PC-3 (cell line): ENCODE measurements around the gene CYFIP2. TPM values are rescaled to one million over a fixed set of nuclear protein-coding genes. Genes with fewer than 3 reads are reported as not detected.

Source experiments
- ATAC-seq: fragments of 200-7000 bp; cut with Tn5 transposase; 2 replicates; pipeline ENCODE4 v1.9.1; 2020; ENCODE audit warnings: mild to moderate bottlenecking, moderate library complexity
- BruUV-seq: library from RNA; stranded (reverse); fragments of 400-500 nt; replicated peaks from 2 replicates; lab custom pipeline; 2021; lab: Mats Ljungman, UMichigan
- CTCF ChIA-PET: fragments of 300-600 bp; sonication (Branson Sonifier 250); formaldehyde crosslinking; loops from one replicate; lab custom pipeline; 2022; ENCODE audit warnings: antibody characterized with exemption; lab: Charles Lee
- POLR2A ChIA-PET: fragments of 300-600 bp; sonication (Branson Sonifier 250); formaldehyde crosslinking; loops from one replicate; lab custom pipeline; 2022; ENCODE audit warnings: antibody characterized with exemption; ENCODE audit not compliant: unreplicated experiment; lab: Charles Lee
- DNase-seq: peaks from one replicate; pipeline ENCODE4 v3.0.0-alpha.2; 2015
- H2AFZ ChIP-seq: fragments of 300-600 bp; sonication (generic); 2 replicates; pipeline ENCODE4 v1.6.0; 2016; ENCODE audit warnings: antibody characterized with exemption, low read length
- H3F3A ChIP-seq: fragments of 300-600 bp; sonication (generic); one replicate; pipeline ENCODE4 v1.6.0; 2017; ENCODE audit warnings: antibody characterized with exemption, low read length, control low read depth, mild to moderate bottlenecking; ENCODE audit not compliant: unreplicated experiment
- H3K27ac ChIP-seq: fragments of 300-600 bp; sonication (generic); 2 replicates; pipeline ENCODE4 v1.5.1; 2016; ENCODE audit warnings: mild to moderate bottlenecking, low read length
- H3K27me3 ChIP-seq: fragments of 300-600 bp; sonication (generic); 2 replicates; pipeline ENCODE4 v1.6.1; 2016; ENCODE audit warnings: low read length, mixed read lengths
- H3K36me3 ChIP-seq: fragments of 300-600 bp; sonication (generic); 2 replicates; pipeline ENCODE4 v1.6.1; 2016; ENCODE audit warnings: low read depth, mixed run types, low read length, mixed read lengths
- H3K4me1 ChIP-seq: fragments of 300-600 bp; sonication (generic); 2 replicates; pipeline ENCODE4 v1.5.1; 2016; ENCODE audit warnings: low read length; ENCODE audit not compliant: insufficient read depth
- H3K4me2 ChIP-seq: fragments of 300-600 bp; sonication (generic); 2 replicates; pipeline ENCODE4 v1.6.0; 2016; ENCODE audit warnings: low read length
- H3K4me3 ChIP-seq: fragments of 300-600 bp; sonication (generic); 2 replicates; pipeline ENCODE4 v1.5.1; 2016; ENCODE audit warnings: mild to moderate bottlenecking, low read length, mixed read lengths
- H3K79me2 ChIP-seq: fragments of 300-600 bp; sonication (generic); 2 replicates; pipeline ENCODE4 v1.6.1; 2017; ENCODE audit warnings: low read length, mixed read lengths
- H3K9ac ChIP-seq: fragments of 300-600 bp; sonication (generic); 2 replicates; pipeline ENCODE4 v1.6.0; 2016; ENCODE audit warnings: mild to moderate bottlenecking, low read length
- H3K9me2 ChIP-seq: fragments of 300-600 bp; sonication (generic); replicated peaks from 2 replicates; pipeline ENCODE4 v1.6.1; 2016; ENCODE audit warnings: mixed run types, low read length, mixed read lengths
- H3K9me3 ChIP-seq: fragments of 300-600 bp; sonication (generic); 2 replicates; pipeline ENCODE4 v1.6.1; 2016; ENCODE audit warnings: low read length, mixed read lengths
- H4K20me1 ChIP-seq: fragments of 300-600 bp; sonication (generic); 2 replicates; pipeline ENCODE4 v1.6.1; 2016; ENCODE audit warnings: low read length, mixed read lengths
- CTCF ChIP-seq: fragments of 300-600 bp; sonication (generic); conservative IDR thresholded peaks from 2 replicates; pipeline ENCODE4 v1.5.1; 2017; ENCODE audit warnings: antibody characterized with exemption, low read depth, mild to moderate bottlenecking, low read length
- EZH2 ChIP-seq: fragments of 300-600 bp; sonication (generic); IDR thresholded peaks from one replicate; pipeline ENCODE4 v1.6.1; 2017; ENCODE audit warnings: antibody characterized with exemption, mild to moderate bottlenecking, low read length; ENCODE audit not compliant: unreplicated experiment
- EZH2phosphoT487 ChIP-seq: fragments of 300-600 bp; sonication (generic); IDR thresholded peaks from 2 replicates; pipeline ENCODE4 v1.6.1; 2018; ENCODE audit warnings: mild to moderate bottlenecking, antibody characterized with exemption, low read length, borderline replicate concordance
- intact Hi-C: fragments of 100-400 bp; cut with micrococcal nuclease; formaldehyde crosslinking; loops from 2 replicates; pipeline ENCODE4 v1.9.0; 2023
- total RNA-seq: library from RNA; depleted of rRNA; stranded (reverse); fragments of >200 nt; gene quantifications from 2 replicates; pipeline ENCODE4 v1.2.3, GENCODE V29; 2014

Gene CYFIP2
- total RNA-seq, 1 experiment from 2014 or later = 36.0 TPM

- H3K4me1 ChIP-seq = no peaks in the 10 kb centered on the region
- no peaks in the 10 kb centered on the region for H3F3A ChIP-seq
- intact Hi-C loops = loop anchor here (1.0 kb wide), 2 partner anchors 59 to 163 kb away; no protein-coding TSS in a partner anchor
- H3K9ac ChIP-seq = no peak overlapping the region
- peak; percentile 97 for ATAC-seq
- DNase-seq = peak; percentile 92
- no TSS peak for BruUV-seq
- POLR2A ChIA-PET = no interaction called here
- no peak overlapping the region for H3K4me3 ChIP-seq
- no peaks in the 10 kb centered on the region for H3K36me3 ChIP-seq
- no peak for TF ChIP-seq EZH2phosphoT487
- peak; percentile 98 for TF ChIP-seq CTCF
- TF ChIP-seq EZH2 = no peak
- H3K9me3 ChIP-seq = no peaks in the 10 kb centered on the region
- no peaks in the 10 kb centered on the region for H3K27me3 ChIP-seq
- CTCF ChIA-PET = interaction anchor here (1.0 to 1.7 kb wide), 2 partner anchors 16 to 59 kb away, joined by 3 to 6 read pairs; no protein-coding TSS in a partner anchor
- H4K20me1 ChIP-seq = no peaks in the 10 kb centered on the region
- no peak overlapping the region for H2AFZ ChIP-seq
- H3K9me2 ChIP-seq = no peaks in the 10 kb centered on the region
- H3K27ac ChIP-seq = no peak overlapping the region
- H3K79me2 ChIP-seq = no peaks in the 10 kb centered on the region
- no peak overlapping the region for H3K4me2 ChIP-seq
Measured at GRCh38 chr5:157312492-157312891, 46.6 kb downstream of the CYFIP2 start.

- TF ChIP-seq CTCF (no peak), EZH2 (no peak), EZH2phosphoT487 (no peak)
- H3K9me2 ChIP-seq = no peaks in the 10 kb centered on the region
- H3K9me3 ChIP-seq = no peaks in the 10 kb centered on the region
- no TSS peak for BruUV-seq
- no peak overlapping the region for H3K9ac ChIP-seq
- H3K4me2 ChIP-seq = no peak overlapping the region
- intact Hi-C loops = no loop called here
- no peak for DNase-seq
- no peaks in the 10 kb centered on the region for H3K4me1 ChIP-seq
- no peaks in the 10 kb centered on the region for H3K27me3 ChIP-seq
- ATAC-seq = no peak
- no peak overlapping the region for H2AFZ ChIP-seq
- POLR2A ChIA-PET = no interaction called here
- no peaks in the 10 kb centered on the region for H3K79me2 ChIP-seq
- H3K4me3 ChIP-seq = no peak overlapping the region
- H4K20me1 ChIP-seq = no peaks in the 10 kb centered on the region
- CTCF ChIA-PET = no interaction called here
- no peak overlapping the region for H3K27ac ChIP-seq
- no peaks in the 10 kb centered on the region for H3F3A ChIP-seq
- no peaks in the 10 kb centered on the region for H3K36me3 ChIP-seq
Measured at GRCh38 chr5:157322581-157322980, 56.7 kb downstream of the CYFIP2 start.

GRCh38 chr5:157323107-157323706 lies 57.3 kb downstream of the CYFIP2 start:
- no peaks in the 10 kb centered on the region for H4K20me1 ChIP-seq
- no peaks in the 10 kb centered on the region for H3K9me2 ChIP-seq
- ChIA-PET CTCF (no interaction called here), POLR2A (no interaction called here)
- H3K27me3 ChIP-seq = no peaks in the 10 kb centered on the region
- intact Hi-C loops = no loop called here
- BruUV-seq = no TSS peak
- H3K4me2 ChIP-seq = no peak overlapping the region
- H3K79me2 ChIP-seq = no peaks in the 10 kb centered on the region
- no peaks in the 10 kb centered on the region for H3F3A ChIP-seq
- no peak overlapping the region for H2AFZ ChIP-seq
- DNase-seq (no peak), ATAC-seq (no peak)
- H3K9ac ChIP-seq = no peak overlapping the region
- no peaks in the 10 kb centered on the region for H3K9me3 ChIP-seq
- H3K36me3 ChIP-seq = no peaks in the 10 kb centered on the region
- TF ChIP-seq EZH2phosphoT487 (no peak), CTCF (peak; percentile 63)
- H3K4me1 ChIP-seq = peaks cover 6% of the 10 kb centered on the region; the same call in 1 of the 2 replicates
- H3K4me3 ChIP-seq = no peak overlapping the region
- no peak overlapping the region for H3K27ac ChIP-seq
